Motor neuron (in vitro differentiated cells): ENCODE data around the gene SH3GLB2. TPM values are rescaled to one million over a fixed set of nuclear protein-coding genes. Genes with fewer than 3 reads are reported as not detected.

Experiments
- ATAC-seq, 8 experiments: fragments of 200-7000 bp; cut with Tn5 transposase; replicated peaks in 6 of 8; 2 replicates each; pipeline ENCODE4 v1.8.0; 2021; ENCODE audit warnings: mild to moderate bottlenecking in 8 of 8, moderate library complexity in 8 of 8
- H3K27ac ChIP-seq, 2 donors: fragments of 250-450 bp; sonication (Bioruptor Pico); 2 replicates each; pipeline ENCODE4 v1.9.0; 2021; ENCODE audit warnings: antibody characterized with exemption in 2 of 2, mild to moderate bottlenecking in 2 of 2, moderate library complexity in 1 of 2
- H3K4me1 ChIP-seq, 2 donors: fragments of 250-450 bp; sonication (Bioruptor Pico); replicated peaks in 1 of 2; 2 replicates each; pipeline ENCODE4 v1.6.1; 2021; ENCODE audit warnings: antibody characterized with exemption in 2 of 2, mild to moderate bottlenecking in 2 of 2, moderate library complexity in 1 of 2
- H3K4me3 ChIP-seq, 5 donors: fragments of 250-450 bp; sonication (Bioruptor Pico); 2 replicates each; pipeline ENCODE4 v1.9.0; 2021; ENCODE audit warnings: antibody characterized with exemption in 5 of 5, mild to moderate bottlenecking in 5 of 5, moderate library complexity in 4 of 5
- WGBS, 10 experiments: fragments of 450-650 bp; shearing (Covaris generic); methylation state at CpG; one replicate each; pipeline ENCODE4 v1.0.0; 2022; 5-methylcytosine and 5-hydroxymethylcytosine counted together
- in situ Hi-C, 9 experiments: fragments of 400-800 bp; cut with MboI; loops; one replicate each; pipeline ENCODE4 v1.15.0; 2021; ENCODE audit warnings: low sequenced_read_pairs in 9 of 9, low pct_unique_long_range_greater_than_20kb in 2 of 9; ENCODE audit not compliant: unreplicated experiment in 9 of 9
- total RNA-seq, 8 experiments: library from RNA; unstranded; fragments of 300-600 nt; gene quantifications; 2 replicates each; pipeline versions ENCODE4 v1.2.3 to v1.2.4, GENCODE V29; 2022

The SH3GLB2 gene
- total RNA-seq, 8 experiments from 2014 or later: 27.8 to 95.9 (median 44.5) TPM

- Histone ChIP-seq H3K4me1 (peaks cover 5 to 13% of the 10 kb centered on the region in 2 donors), H3K27ac (no peak overlapping the region), H3K4me3 (no peak overlapping the region)
- no peak for ATAC-seq
- 90 to 100% (median 97%) methylated on average over 2 to 11 of the region's 19 CpGs; no CpG with 5 or more reads in 7 of the 10 experiments for WGBS, 10 experiments
- in situ Hi-C loops: no loop called here
These were observed 40.0 kb upstream of the SH3GLB2 start for GRCh38 chr9:129068110-129068509.

GRCh38 chr9:129064499-129064908 lies 36.4 kb upstream of the SH3GLB2 start:
- H3K4me1 ChIP-seq: no peaks in the 10 kb centered on the region
- WGBS, 10 experiments: 87 to 100% (median 95%) methylated on average over 1 to 5 of the region's 8 CpGs; no CpG with 5 or more reads in 4 of the 10 experiments
- in situ Hi-C loops: no loop called here

GRCh38 chr9:129063061-129063460 lies 34.9 kb upstream of the SH3GLB2 start:
- WGBS, 10 experiments: no CpG with 5 or more reads among the region's 9 CpGs
- no peak overlapping the region for H3K27ac ChIP-seq

More at GRCh38 chr9:129064499-129064908, 36.4 kb upstream of the SH3GLB2 start:
- no peak overlapping the region for H3K27ac ChIP-seq
- H3K4me3 ChIP-seq: no peak overlapping the region
- ATAC-seq: no peak

GRCh38 chr9:129060991-129061390 lies 32.9 kb upstream of the SH3GLB2 start:
- Histone ChIP-seq H3K27ac (no peak overlapping the region), H3K4me3 (no peak overlapping the region), H3K4me1 (no peaks in the 10 kb centered on the region)
- 80 to 100% (median 100%) methylated on average over 1 to 3 of the region's 12 CpGs; no CpG with 5 or more reads in 7 of the 10 experiments for WGBS, 10 experiments
- in situ Hi-C loops: no loop called here
- ATAC-seq: peak in 3 of 8 experiments; percentile 4 to 13 (median 9)

More at GRCh38 chr9:129063061-129063460, 34.9 kb upstream of the SH3GLB2 start:
- in situ Hi-C loops: no loop called here
- no peaks in the 10 kb centered on the region for H3K4me1 ChIP-seq
- peak in 3 of 8 experiments; percentile 4 to 20 (median 20) for ATAC-seq
- no peak overlapping the region for H3K4me3 ChIP-seq

- peak in 3 of 8 experiments; percentile 16 to 32 (median 18) for ATAC-seq
- no peak overlapping the region for H3K4me3 ChIP-seq
- no peaks in the 10 kb centered on the region for H3K4me1 ChIP-seq
- in situ Hi-C loops: no loop called here
- H3K27ac ChIP-seq: no peak overlapping the region
- WGBS, 10 experiments: 79 to 100% (median 93%) methylated on average over 1 to 9 of the region's 37 CpGs; no CpG with 5 or more reads in 3 of the 10 experiments
These were observed 32.0 kb upstream of the SH3GLB2 start for GRCh38 chr9:129059796-129060785.

- WGBS, 10 experiments: 40 to 97% (median 80%) methylated on average over 1 to 15 of the region's 21 CpGs; no CpG with 5 or more reads in 3 of the 10 experiments
- in situ Hi-C loops: no loop called here
- peak in 1 of 8 experiments; percentile 14 for ATAC-seq
- no peak overlapping the region for H3K4me3 ChIP-seq
- no peaks in the 10 kb centered on the region for H3K4me1 ChIP-seq
- H3K27ac ChIP-seq: no peak overlapping the region
These were observed 31.0 kb upstream of the SH3GLB2 start for GRCh38 chr9:129058965-129059795.

- no peaks in the 10 kb centered on the region for H3K4me1 ChIP-seq
- in situ Hi-C loops: no loop called here
- H3K27ac ChIP-seq: no peak overlapping the region
- 57 to 95% (median 90%) methylated on average over 1 to 5 of the region's 5 CpGs; no CpG with 5 or more reads in 3 of the 10 experiments for WGBS, 10 experiments
- no peak overlapping the region for H3K4me3 ChIP-seq
- no peak for ATAC-seq
These were observed 26.2 kb upstream of the SH3GLB2 start for GRCh38 chr9:129054163-129054851.

- 79 to 100% (median 96%) methylated on average over 1 to 6 of the region's 6 CpGs; no CpG with 5 or more reads in 4 of the 10 experiments for WGBS, 10 experiments
- Histone ChIP-seq H3K4me1 (no peaks in the 10 kb centered on the region), H3K4me3 (no peak overlapping the region), H3K27ac (no peak overlapping the region)
- in situ Hi-C loops: no loop called here
- ATAC-seq: no peak
These were observed 24.9 kb upstream of the SH3GLB2 start for GRCh38 chr9:129053020-129053419.

GRCh38 chr9:129052592-129052991 lies 24.5 kb upstream of the SH3GLB2 start:
- WGBS, 10 experiments: 50 to 98% (median 81%) methylated on average over 2 to 8 of the region's 8 CpGs; no CpG with 5 or more reads in 5 of the 10 experiments
- Histone ChIP-seq H3K4me3 (no peak overlapping the region), H3K4me1 (no peaks in the 10 kb centered on the region), H3K27ac (no peak overlapping the region)
- no peak for ATAC-seq
- in situ Hi-C loops: no loop called here

- 47 to 98% (median 82%) methylated on average over 3 to 9 of the region's 16 CpGs; no CpG with 5 or more reads in 6 of the 10 experiments for WGBS, 10 experiments
- in situ Hi-C loops: no loop called here
- peak in 2 of 8 experiments; percentile 10 to 56 for ATAC-seq
- Histone ChIP-seq H3K27ac (no peak overlapping the region), H3K4me1 (peaks cover 8% of the 10 kb centered on the region in 2 donors), H3K4me3 (no peak overlapping the region)
These were observed 13.9 kb upstream of the SH3GLB2 start for GRCh38 chr9:129042016-129042415.

- in situ Hi-C loops: no loop called here
- WGBS, 10 experiments: 93 to 100% (median 100%) methylated on average over 1 to 9 of the region's 12 CpGs; no CpG with 5 or more reads in 7 of the 10 experiments
These were observed 12.0 kb upstream of the SH3GLB2 start for GRCh38 chr9:129040113-129040643.

More at GRCh38 chr9:129040113-129040643, 12.0 kb upstream of the SH3GLB2 start:
- Histone ChIP-seq H3K4me1 (peaks cover 8 to 11% of the 10 kb centered on the region in 2 donors), H3K4me3 (no peak overlapping the region), H3K27ac (no peak overlapping the region)
- ATAC-seq: no peak
